Stimulated activated CD8-positive, alpha-beta memory T cell treated with anti-CD3 and anti-CD28 coated beads, Interleukin-12 subunit alpha, Interleukin-12 subunit beta, amount 100 ng/mL, for 4 hours (primary cell): ENCODE data around the gene INAFM1.

ENCODE experiments used
- DNase-seq: peaks from one replicate; pipeline ENCODE4 v3.0.0-alpha.2; 2020; ENCODE audit warnings: low read depth

INAFM1 gene

DNA sequence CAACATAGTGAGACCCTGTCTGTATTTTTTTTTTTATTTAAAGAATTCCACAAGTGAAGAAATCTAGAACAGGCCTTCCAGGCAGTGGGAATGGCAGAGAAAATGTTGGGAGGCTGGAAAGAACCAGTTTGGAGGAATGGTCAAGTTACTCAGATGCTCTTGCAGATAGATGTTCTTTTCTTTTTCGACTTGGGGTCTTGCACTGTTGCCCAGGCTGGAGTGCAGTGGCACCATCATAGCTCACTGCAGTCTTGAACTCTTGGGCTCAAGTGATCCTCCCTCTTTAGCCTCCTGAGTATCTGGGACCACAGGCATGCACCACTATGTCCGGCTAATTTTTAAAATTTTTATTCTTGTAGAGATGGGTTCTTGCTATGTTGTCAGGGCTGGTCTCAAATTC, 35.6 kb downstream of the INAFM1 start:
- DNase-seq: no peak

GRCh38 chr19:47310819-47311218, 36.1 kb downstream of the INAFM1 start:
- DNase-seq: no peak

DNA sequence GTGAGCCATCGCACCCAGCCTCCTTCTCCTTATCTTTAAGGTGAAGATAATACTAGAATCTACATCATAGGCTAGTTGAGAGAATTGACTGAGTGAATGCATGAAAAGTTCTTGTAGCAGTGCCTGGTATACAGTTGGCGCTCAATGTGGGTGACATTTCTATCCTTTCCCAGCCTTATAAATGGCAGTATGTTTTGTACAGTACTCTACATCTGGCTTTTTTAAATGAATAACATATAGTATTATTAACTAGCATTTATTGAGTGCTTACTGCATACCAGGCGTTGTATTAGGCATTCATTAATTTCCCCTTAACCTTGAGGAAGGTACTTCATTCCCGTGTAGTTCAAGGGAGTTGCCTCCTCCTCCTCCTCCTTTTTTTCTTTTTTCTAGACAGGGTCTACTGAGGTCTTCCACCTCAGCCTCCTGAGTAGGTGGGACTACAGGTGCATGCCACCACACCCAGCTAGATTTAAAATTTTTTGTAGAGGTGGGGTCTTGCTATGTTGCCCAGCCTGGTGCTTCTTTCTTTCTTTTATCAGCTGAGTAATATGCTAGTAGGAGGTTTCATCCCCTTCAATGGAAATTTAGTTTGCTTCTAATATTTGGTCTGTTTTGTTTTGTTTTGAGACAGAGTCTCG, 37.8 kb downstream of the INAFM1 start:
- no peak for DNase-seq

- no peak for DNase-seq
Measured at GRCh38 chr19:47313754-47314295, 39.1 kb downstream of the INAFM1 start.

DNA sequence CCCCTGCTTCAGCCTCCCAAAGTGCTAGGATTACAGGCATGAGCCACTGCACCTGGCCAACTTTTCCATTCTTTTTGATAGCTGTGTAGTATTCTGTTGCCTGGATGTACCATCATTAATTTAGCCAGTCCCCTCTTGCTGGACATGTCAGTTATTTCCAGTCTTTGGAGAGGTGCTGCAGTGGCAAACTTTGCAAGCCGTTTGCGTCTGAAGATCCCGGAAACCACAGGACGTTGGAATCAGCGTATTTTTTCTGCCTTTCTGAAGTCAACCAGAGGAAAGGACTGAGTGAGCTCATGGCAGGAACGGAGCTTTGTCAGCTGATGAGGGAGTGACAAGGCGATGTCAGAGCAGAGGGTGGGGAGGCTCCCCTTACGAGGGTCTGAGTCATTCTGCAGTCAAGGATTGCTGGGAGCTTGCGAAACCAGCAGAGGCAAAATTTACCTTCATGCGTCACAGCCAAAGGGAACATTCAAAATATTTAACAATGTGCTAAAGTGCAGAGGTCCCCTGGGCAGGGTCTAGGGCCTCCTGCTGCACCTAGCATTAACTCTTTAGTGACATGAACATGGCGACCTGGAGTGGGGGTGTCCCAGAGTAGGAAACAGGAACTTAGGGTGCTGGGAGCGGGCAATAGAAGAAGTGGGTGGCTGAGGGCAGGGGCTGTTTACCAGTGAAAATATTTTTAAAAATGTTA, 40.6 kb downstream of the INAFM1 start:
- DNase-seq: no peak

GRCh38 chr19:47316513-47316912, 41.8 kb downstream of the INAFM1 start:
- DNase-seq: no peak

- no peak for DNase-seq
Measured at GRCh38 chr19:47319923-47320871, 45.5 kb downstream of the INAFM1 start.

GRCh38 chr19:47321630-47322029, 46.9 kb downstream of the INAFM1 start:
- no peak for DNase-seq

- DNase-seq: no peak
Measured at GRCh38 chr19:47322058-47322457, 47.4 kb downstream of the INAFM1 start.

GRCh38 chr19:47323409-47323808, 48.7 kb downstream of the INAFM1 start:
- no peak for DNase-seq

DNA sequence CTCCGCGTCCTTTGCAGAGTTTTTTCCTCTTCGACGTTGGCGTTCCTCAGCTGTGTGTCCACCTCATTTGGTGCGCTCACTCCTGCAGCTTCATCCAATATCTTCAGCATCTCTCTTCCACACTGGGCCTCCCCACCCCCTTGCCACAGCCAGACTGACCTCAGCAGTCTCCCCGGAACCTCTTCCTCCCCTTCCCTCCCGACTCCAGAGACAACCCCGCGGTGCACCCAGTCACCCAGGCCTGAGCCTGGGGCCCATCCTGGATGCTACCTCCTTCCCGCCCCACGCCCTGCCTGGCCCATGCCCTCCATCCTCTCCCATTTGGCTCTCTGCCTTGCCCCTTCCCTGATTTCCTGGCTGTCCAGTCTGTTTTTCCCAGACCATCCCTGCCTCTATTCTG, 49.2 kb downstream of the INAFM1 start:
- no peak for DNase-seq

- no peak for DNase-seq
Measured at GRCh38 chr19:47324502-47324901, 49.8 kb downstream of the INAFM1 start.
